Brain pericyte (primary cell): Measurements from ENCODE around the gene CHST15.

Experiments
- DNase-seq: peaks from one replicate; pipeline ENCODE4 v3.0.0-alpha.2; 2012; ENCODE audit warnings: low read depth, low spot score

The CHST15 gene

DNA sequence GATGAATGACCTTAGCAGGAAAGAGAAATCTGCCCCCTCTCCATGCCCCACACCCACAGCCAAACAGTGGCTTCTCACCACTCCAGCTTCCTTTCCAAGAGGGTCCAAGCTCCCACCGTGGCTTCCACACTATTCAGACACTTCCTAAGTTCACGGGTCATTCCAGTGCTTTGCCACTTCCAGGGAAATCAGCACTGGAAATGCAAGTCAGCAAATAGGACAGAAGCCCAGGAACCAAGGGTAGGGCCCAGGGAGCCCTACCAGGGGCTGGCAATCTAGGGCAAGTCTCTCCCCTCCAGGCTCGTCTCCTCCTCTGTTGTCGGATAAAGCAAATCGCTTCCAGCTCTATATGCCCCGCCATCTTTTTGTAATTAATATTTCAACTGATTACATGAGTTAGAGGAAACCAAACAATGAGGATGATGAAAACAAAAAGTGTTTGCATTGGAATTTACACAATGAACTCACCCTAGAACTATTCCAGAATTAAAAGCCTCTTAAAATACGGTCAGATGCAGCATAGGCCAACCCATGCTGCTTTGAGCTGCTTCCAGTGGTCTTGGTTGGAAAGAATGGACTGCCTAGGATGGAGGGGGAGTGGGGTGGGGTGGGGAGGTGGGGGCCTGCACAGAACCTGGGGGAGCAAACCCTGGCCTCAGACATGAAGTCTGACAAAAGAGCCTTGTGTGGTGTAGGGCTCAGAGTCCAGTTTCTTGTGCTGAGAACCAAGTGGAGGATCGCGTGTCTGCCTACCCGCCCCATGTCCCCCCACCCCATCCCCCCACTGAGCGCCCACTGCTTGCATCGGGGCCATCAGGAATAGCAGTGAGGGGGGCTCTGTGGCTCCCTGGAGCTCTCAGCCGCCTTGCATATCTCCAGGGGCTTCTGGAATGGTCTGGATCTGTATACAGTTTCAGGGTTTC lies 127.2 kb downstream of the CHST15 start:
- DNase-seq: no peak

DNA sequence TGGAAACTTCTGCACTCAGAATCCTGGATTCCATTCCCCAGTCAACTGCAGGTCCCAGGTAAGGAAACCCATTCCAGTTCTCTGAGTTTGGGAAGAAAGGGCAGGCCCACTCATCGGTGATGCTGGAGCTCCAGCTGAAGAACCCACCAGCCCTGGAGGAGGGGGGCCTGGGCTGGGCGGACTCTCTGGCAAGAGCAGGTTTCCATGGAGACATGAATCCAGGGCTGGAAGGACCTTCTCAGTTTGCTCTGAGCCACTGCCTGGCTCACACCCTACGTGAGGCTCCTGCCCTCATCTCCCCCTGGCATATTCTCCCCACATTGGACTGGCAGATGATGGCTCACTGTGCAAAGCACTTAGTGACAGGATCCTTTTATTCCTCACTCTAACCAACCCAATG lies 128.4 kb downstream of the CHST15 start:
- DNase-seq: no peak

DNA sequence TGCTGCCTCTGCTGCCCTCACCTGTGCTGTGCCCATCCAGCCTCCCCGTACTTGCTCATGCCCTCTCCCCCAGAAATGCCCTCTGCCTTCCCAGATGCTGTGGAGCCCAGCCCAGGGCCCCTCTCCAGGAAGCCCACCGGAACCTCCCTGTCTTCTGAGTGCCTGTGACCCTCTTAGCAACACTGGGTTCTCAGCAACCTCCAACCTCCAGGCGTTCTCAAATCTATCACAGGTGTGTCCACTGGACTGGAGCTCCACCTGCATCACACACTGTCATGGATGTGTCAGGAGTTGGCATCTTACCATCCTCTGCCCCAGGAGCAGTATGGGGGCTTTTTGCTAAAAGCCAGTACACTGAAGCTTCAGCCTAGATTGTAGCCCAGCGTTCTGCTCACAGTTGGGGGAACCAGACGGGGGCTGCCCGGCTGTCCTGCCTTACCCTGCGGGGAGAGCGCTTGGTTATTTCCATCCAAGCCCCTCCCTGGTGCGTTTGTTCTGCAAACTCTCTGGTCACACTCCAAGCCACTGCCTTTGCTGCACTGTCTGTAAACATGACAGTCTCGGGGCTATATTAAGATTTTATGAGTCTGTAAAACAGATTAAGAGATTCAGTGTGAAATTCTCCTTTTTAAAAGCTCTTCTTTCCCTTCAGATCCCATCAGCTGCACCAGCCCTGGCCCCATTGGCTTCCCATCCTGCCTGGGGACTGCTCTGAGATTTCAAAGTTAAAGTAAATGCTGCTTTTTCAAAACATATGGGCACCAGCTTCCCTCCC lies 130.5 kb downstream of the CHST15 start:
- DNase-seq: no peak

DNA sequence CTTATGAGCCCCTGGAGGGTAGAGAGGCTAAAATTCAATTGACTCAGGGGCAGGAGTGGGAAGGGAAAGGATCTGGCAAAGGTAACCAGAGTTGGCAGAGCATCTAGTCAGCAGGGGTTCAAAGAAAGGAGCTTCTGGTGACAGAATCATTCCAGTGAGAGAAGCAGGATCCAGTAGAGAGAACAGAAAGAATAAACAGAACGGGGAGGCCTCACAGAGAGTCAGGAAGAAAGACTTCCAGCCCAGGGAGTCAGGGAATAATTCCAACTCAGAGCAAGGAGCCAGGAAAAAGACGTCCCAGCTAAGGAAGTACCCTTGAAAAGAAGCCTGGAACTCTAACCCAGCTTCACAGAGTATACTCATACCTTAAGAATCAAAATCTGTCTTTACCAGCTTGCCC lies 135.2 kb downstream of the CHST15 start:
- DNase-seq: no peak
